H1 (cell line): Measurements from ENCODE around the gene OR8D4. TPM values are rescaled to one million over a fixed set of nuclear protein-coding genes. Genes with fewer than 3 reads are reported as not detected.

Experiments
- CTCF ChIA-PET: fragments of 300-600 bp; sonication (Branson Sonifier 250); formaldehyde crosslinking; loops from one replicate; lab custom pipeline; 2021; ENCODE audit not compliant: partially characterized antibody; lab: Charles Lee
- POLR2A ChIA-PET: fragments of 300-600 bp; sonication (Branson Sonifier 250); formaldehyde crosslinking; loops from one replicate; lab custom pipeline; 2021; ENCODE audit warnings: inconsistent platforms; ENCODE audit not compliant: partially characterized antibody; lab: Charles Lee
- DNase-seq, 2 experiments: peaks; one replicate each; pipeline versions ENCODE4 v3.0.0 to v3.0.0-alpha.2; 2010 to 2022; ENCODE audit warnings: low spot score in 2 of 2, low read depth in 1 of 2, mixed read lengths in 1 of 2
- FAIRE-seq: peaks from 2 replicates; lab custom pipeline; 2011; peaks lifted over from hg19 to GRCh38; lab: Jason Lieb, UNC
- H2AFZ ChIP-seq: 2 replicates; pipeline ENCODE4 v1.8.1; 2012; ENCODE audit warnings: low read length, inconsistent platforms
- H2AK5ac ChIP-seq: 2 replicates; pipeline ENCODE4 v1.6.1; 2013; ENCODE audit warnings: low read depth, low read length
- H2BK120ac ChIP-seq: replicated peaks from 2 replicates; pipeline ENCODE3; 2013; ENCODE audit warnings: low read depth, low read length, inconsistent platforms
- H2BK12ac ChIP-seq: 2 replicates; pipeline ENCODE4 v1.6.1; 2013; ENCODE audit warnings: low read depth, low read length
- H2BK15ac ChIP-seq: 2 replicates; pipeline ENCODE4 v1.6.1; 2013; ENCODE audit warnings: low read length
- H2BK20ac ChIP-seq: 2 replicates; pipeline ENCODE4 v1.6.1; 2013; ENCODE audit warnings: low read length
- H2BK5ac ChIP-seq: 2 replicates; pipeline ENCODE4 v1.6.1; 2013; ENCODE audit warnings: low read depth, low read length
- H3K14ac ChIP-seq: 2 replicates; pipeline ENCODE4 v1.6.1; 2013; ENCODE audit warnings: inconsistent platforms; ENCODE audit not compliant: insufficient read length
- H3K18ac ChIP-seq: 2 replicates; pipeline ENCODE4 v1.6.1; 2013; ENCODE audit warnings: low read length; ENCODE audit errors: extremely low read depth
- H3K23ac ChIP-seq: 2 replicates; pipeline ENCODE4 v1.6.1; 2013; ENCODE audit warnings: inconsistent platforms; ENCODE audit not compliant: insufficient read length
- H3K23me2 ChIP-seq: 2 replicates; pipeline ENCODE4 v1.6.1; 2013; ENCODE audit warnings: low read depth, low read length
- H3K27ac ChIP-seq: 2 replicates; pipeline ENCODE4 v1.6.1; 2011; ENCODE audit warnings: low read depth, low read length, inconsistent platforms
- H3K27me3 ChIP-seq, 4 experiments: replicated peaks in 1 of 4; 1 replicate in 1 of 4; 2 replicates in 3 of 4; pipeline versions ENCODE4 v1.6.1 to v1.8.1; 2011 to 2013; ENCODE audit warnings: low read length in 3 of 4, mild to moderate bottlenecking in 3 of 4, inconsistent platforms in 2 of 4, mixed read lengths in 2 of 4, moderate library complexity in 1 of 4; ENCODE audit not compliant: control insufficient read depth in 3 of 4, insufficient read depth in 3 of 4; ENCODE audit errors: extremely low read depth in 1 of 4
- H3K36me3 ChIP-seq, 4 experiments: 2 replicates each; pipeline versions ENCODE4 v1.6.1 to v1.8.1; 2011 to 2013; ENCODE audit warnings: mild to moderate bottlenecking in 4 of 4, low read length in 3 of 4, moderate library complexity in 2 of 4, control low read depth in 1 of 4, inconsistent platforms in 1 of 4; ENCODE audit not compliant: insufficient read depth in 4 of 4, control insufficient read depth in 2 of 4
- H3K4ac ChIP-seq: replicated peaks from 2 replicates; pipeline ENCODE3; 2013; ENCODE audit warnings: low read length, low read depth, mixed read lengths, inconsistent platforms; ENCODE audit not compliant: insufficient read length
- H3K4me1 ChIP-seq, 4 experiments: replicated peaks in 1 of 4; 1 replicate in 1 of 4; 2 replicates in 3 of 4; pipeline versions ENCODE4 v1.6.1 to v1.8.1; 2011 to 2013; ENCODE audit warnings: low read length in 3 of 4, inconsistent platforms in 2 of 4, mixed read lengths in 1 of 4; ENCODE audit not compliant: insufficient read depth in 4 of 4, control insufficient read depth in 3 of 4
- H3K4me2 ChIP-seq, 2 experiments: 2 replicates each; pipeline versions ENCODE4 v1.6.1 to v1.8.1; 2011 to 2013; ENCODE audit warnings: low read depth in 2 of 2, low read length in 2 of 2, control low read depth in 1 of 2, inconsistent platforms in 1 of 2, mild to moderate bottlenecking in 1 of 2; ENCODE audit not compliant: insufficient read depth in 1 of 2
- H3K4me3 ChIP-seq, 4 experiments: fragments of 200-600, 300-600 bp in 1 of 4; sonication (generic), shearing (Covaris generic), sonication (Bioruptor Twin) in 1 of 4; 2 replicates each; pipeline versions ENCODE4 v1.5.1 to v1.8.1; 2011 to 2016; ENCODE audit warnings: low read length in 4 of 4, low read depth in 3 of 4, control low read depth in 2 of 4, inconsistent platforms in 2 of 4, mild to moderate bottlenecking in 2 of 4, mixed read lengths in 1 of 4, moderate library complexity in 1 of 4; ENCODE audit not compliant: insufficient read depth in 2 of 4; ENCODE audit errors: extremely low read depth in 1 of 4
- H3K56ac ChIP-seq: replicated peaks from 2 replicates; pipeline ENCODE3; 2013; ENCODE audit warnings: low read depth, mild to moderate bottlenecking, mixed read lengths, low read length, inconsistent platforms; ENCODE audit not compliant: insufficient read length
- H3K79me1 ChIP-seq: 2 replicates; pipeline ENCODE4 v1.6.1; 2013; ENCODE audit warnings: low read depth, low read length, control low read depth
- H3K79me2 ChIP-seq, 2 experiments: 2 replicates each; pipeline versions ENCODE4 v1.6.1 to v1.8.1; 2012 to 2013; ENCODE audit warnings: low read length in 2 of 2, mild to moderate bottlenecking in 2 of 2, inconsistent platforms in 1 of 2; ENCODE audit not compliant: insufficient read depth in 2 of 2, control insufficient read depth in 1 of 2
- H3K9ac ChIP-seq, 4 experiments: replicated peaks in 1 of 4; 1 replicate in 1 of 4; 2 replicates in 3 of 4; pipeline versions ENCODE4 v1.6.1 to v1.8.1; 2011 to 2013; ENCODE audit warnings: low read depth in 3 of 4, low read length in 3 of 4, control low read depth in 2 of 4, mild to moderate bottlenecking in 2 of 4, moderate library complexity in 2 of 4, inconsistent platforms in 1 of 4; ENCODE audit errors: extremely low read depth in 1 of 4
- H3K9me3 ChIP-seq, 2 experiments: 2 replicates each; pipeline versions ENCODE4 v1.6.1 to v1.8.1; 2012 to 2013; ENCODE audit warnings: mild to moderate bottlenecking in 2 of 2, moderate library complexity in 2 of 2, control low read depth in 1 of 2, inconsistent platforms in 1 of 2, low read depth in 1 of 2, low read length in 1 of 2, mixed read lengths in 1 of 2; ENCODE audit not compliant: insufficient read depth in 2 of 2
- H4K20me1 ChIP-seq, 2 experiments: replicated peaks in 1 of 2; 2 replicates each; pipeline versions ENCODE3 to v1.8.1; 2011 to 2013; ENCODE audit warnings: inconsistent platforms in 2 of 2, low read length in 2 of 2, mild to moderate bottlenecking in 1 of 2; ENCODE audit not compliant: insufficient read depth in 2 of 2, control insufficient read depth in 1 of 2
- H4K5ac ChIP-seq: 2 replicates; pipeline ENCODE4 v1.6.1; 2013; ENCODE audit warnings: low read length, low read depth, mixed read lengths, inconsistent platforms; ENCODE audit not compliant: insufficient read length
- H4K8ac ChIP-seq: 2 replicates; pipeline ENCODE4 v1.8.0; 2013; ENCODE audit warnings: mild to moderate bottlenecking, moderate library complexity, low read length, inconsistent platforms; ENCODE audit not compliant: insufficient read depth; ENCODE audit errors: extremely low read depth
- H4K91ac ChIP-seq: replicated peaks from 2 replicates; pipeline ENCODE3; 2013; ENCODE audit warnings: low read length, mixed read lengths, inconsistent platforms; ENCODE audit not compliant: insufficient read length
- ASH2L ChIP-seq: fragments of 200-600, 300-600 bp; sonication (generic); IDR thresholded peaks from one replicate; pipeline ENCODE4 v1.7.1; 2017; ENCODE audit warnings: low read length
- CTCF ChIP-seq, 3 experiments: IDR thresholded peaks; 1 replicate in 2 of 3; 2 replicates in 1 of 3; pipeline versions ENCODE4 v1.5.1 to v1.6.1; 2011; ENCODE audit warnings: low read length in 3 of 3, mild to moderate bottlenecking in 3 of 3, inconsistent platforms in 2 of 3, low read depth in 1 of 3, moderate library complexity in 1 of 3; ENCODE audit not compliant: insufficient read depth in 1 of 3; ENCODE audit errors: control extremely low read depth in 1 of 3
- E2F6 ChIP-seq: IDR thresholded peaks from 2 replicates; pipeline ENCODE4 v1.6.1; 2012; ENCODE audit warnings: inconsistent platforms
- EGR1 ChIP-seq: IDR thresholded peaks from 2 replicates; pipeline ENCODE4 v1.6.1; 2011; ENCODE audit warnings: low read depth, low read length, borderline replicate concordance
- EZH2 ChIP-seq: fragments of 200-600 bp; sonication (generic); IDR thresholded peaks from 2 replicates; pipeline ENCODE4 v1.7.1; 2012; ENCODE audit warnings: low read depth, mild to moderate bottlenecking, moderate library complexity, low read length, inconsistent platforms; ENCODE audit not compliant: severe bottlenecking
- MAFK ChIP-seq: IDR thresholded peaks from 2 replicates; pipeline ENCODE4 v1.6.1; 2012; ENCODE audit warnings: low read depth, mild to moderate bottlenecking, improper control_type of control experiment, low read length
- MAX ChIP-seq: IDR thresholded peaks from 2 replicates; pipeline ENCODE4 v1.6.1; 2012; ENCODE audit warnings: inconsistent platforms
- NANOG ChIP-seq: IDR thresholded peaks from 2 replicates; pipeline ENCODE4 v1.6.1; 2011; ENCODE audit warnings: low read length, low read depth, mild to moderate bottlenecking, inconsistent platforms; ENCODE audit not compliant: insufficient read depth, poor library complexity, severe bottlenecking
- POU5F1 ChIP-seq: IDR thresholded peaks from 2 replicates; pipeline ENCODE4 v1.6.1; 2011; ENCODE audit warnings: low read depth, mild to moderate bottlenecking, low read length, moderate library complexity
- SAP30 ChIP-seq: fragments of 300-600 bp; sonication (generic); IDR thresholded peaks from 2 replicates; pipeline ENCODE4 v1.7.1; 2012; ENCODE audit warnings: low read length, moderate library complexity, mild to moderate bottlenecking, inconsistent platforms; ENCODE audit not compliant: insufficient read depth, insufficient replicate concordance
- TEAD4 ChIP-seq: IDR thresholded peaks from 2 replicates; pipeline ENCODE4 v1.6.1; 2012; ENCODE audit warnings: low read depth, low read length, inconsistent platforms, mixed read lengths
- WGBS, 2 experiments: shearing (Covaris generic) in 1 of 2; methylation state at CpG; one replicate each; pipeline versions ENCODE4 v1.1.6 to v1.1.7; 2013 to 2015; ENCODE audit warnings: low lambda C conversion rate in 2 of 2, mixed read lengths in 2 of 2, inconsistent platforms in 1 of 2, low coverage in 1 of 2, missing lambda C conversion rate in 1 of 2; ENCODE audit not compliant: insufficient replicate concordance in 2 of 2, insufficient coverage in 1 of 2, insufficient read length in 1 of 2; ENCODE audit errors: extremely low coverage in 1 of 2, missing lambda C conversion rate in 1 of 2; 5-methylcytosine and 5-hydroxymethylcytosine counted together
- polyA plus RNA-seq, 7 experiments: library from polyadenylated mRNA; depleted of rRNA in 3 of 7; stranded (reverse) in 5 of 7; unstranded in 2 of 7; fragments of >200 nt in 5 of 7; fragments of 200-250 nt in 2 of 7; gene quantifications; 1 replicate in 5 of 7; 2 replicates in 1 of 7; 4 replicates in 1 of 7; pipeline versions ENCODE4 v1.2.1 to v1.2.3, GENCODE V29; 2011 to 2013; ENCODE audit warnings: missing spikeins in 2 of 7, mixed read lengths in 2 of 7
- total RNA-seq: library from RNA; stranded (reverse); fragmentation: NEBNext Ultra II Directional; extraction: Animal tissue kit (Norgen Biotek cat#: 25700); gene quantifications from 2 replicates; pipeline ENCODE4 v1.2.1, GENCODE V29; 2021

Gene OR8D4
- total and polyA plus RNA-seq, 2 of the 8 experiments (the other 6 are each of a cell fraction or from before 2014, with no cell fraction given): not detected

- Histone ChIP-seq H4K5ac (no peak overlapping the region), H2AFZ (no peak overlapping the region), H2BK12ac (no peak overlapping the region), H3K4ac (no peak overlapping the region), H2AK5ac (no peak overlapping the region), H2BK20ac (no peak overlapping the region), H3K27ac (no peak overlapping the region), H3K4me3 (no peak overlapping the region), H3K56ac (no peak overlapping the region), H3K9ac (no peak overlapping the region), H2BK120ac (no peak overlapping the region), H4K91ac (no peak overlapping the region), H3K79me2 (no peaks in the 10 kb centered on the region), H3K27me3 (no peaks in the 10 kb centered on the region), H2BK5ac (no peak overlapping the region), H3K79me1 (no peaks in the 10 kb centered on the region), H4K20me1 (no peaks in the 10 kb centered on the region), H3K18ac (no peak overlapping the region), H3K23me2 (no peaks in the 10 kb centered on the region), H2BK15ac (no peak overlapping the region), H3K4me1 (peaks cover 0 to 13% (median 4%) of the 10 kb centered on the region in 4 experiments; a peak in 6 of 7 replicates), H3K14ac (no peak overlapping the region), H3K36me3 (no peaks in the 10 kb centered on the region), H3K4me2 (no peak overlapping the region), H4K8ac (no peak overlapping the region), H3K9me3 (peaks cover 6 to 12% of the 10 kb centered on the region in 2 experiments; a peak in 1 of 4 replicates), H3K23ac (no peak overlapping the region)
- WGBS, 2 experiments: 97% methylated on average over 2 of the region's 2 CpGs; no CpG with 5 or more reads in 1 of the 2 experiments
- FAIRE-seq (no peak), DNase-seq (no peak)
- ChIA-PET CTCF (no interaction called here), POLR2A (no interaction called here)
- no peak for TF ChIP-seq POU5F1
- no peak for TF ChIP-seq CTCF (IDR thresholded peaks at IDR 0.05; ENCODE audit: control extremely low read depth in 1 of 3, insufficient read depth in 1 of 3, low read depth in 1 of 3, low read length in 3 of 3)
- TF ChIP-seq EGR1: no peak
- TF ChIP-seq EZH2: no peak
- no peak for TF ChIP-seq SAP30
- TF ChIP-seq NANOG: no peak
- TF ChIP-seq MAX: no peak
- TF ChIP-seq E2F6: no peak
- TF ChIP-seq TEAD4: no peak
- TF ChIP-seq MAFK: no peak
- no peak for TF ChIP-seq ASH2L
These were observed 45.5 kb upstream of the OR8D4 start for GRCh38 chr11:123856444-123856843.
